Measurements from ENCODE around the gene MMP7. TPM values are rescaled to one million over a fixed set of nuclear protein-coding genes. Genes with fewer than 3 reads are reported as not detected.

MMP7 gene
- total RNA-seq, 4 donors from 2014 or later: 1.1 TPM; not detected in 3

GRCh38 chr11:102561636-102562035, 31.1 kb upstream of the MMP7 start:
- no peak for DNase-seq
- H3K27me3 ChIP-seq: no peaks in the 10 kb centered on the region
- peaks cover 0 to 18% (median 4%) of the 10 kb centered on the region in 4 donors for H3K4me1 ChIP-seq
- H3K36me3 ChIP-seq: no peaks in the 10 kb centered on the region
- H3K9me3 ChIP-seq: no peaks in the 10 kb centered on the region
- TF ChIP-seq POLR2A (IDR thresholded peaks at IDR 0.05) (no peak), CTCF (IDR thresholded peaks at IDR 0.05) (no peak)
- peak overlapping the region in 3 of 4 donors; percentile 11 to 59 (median 56) for H3K27ac ChIP-seq
- no peak overlapping the region for H3K4me3 ChIP-seq

- H3K27me3 ChIP-seq: no peaks in the 10 kb centered on the region
- peaks cover 0 to 18% (median 4%) of the 10 kb centered on the region in 4 donors for H3K4me1 ChIP-seq
- TF ChIP-seq POLR2A (IDR thresholded peaks at IDR 0.05) (no peak), CTCF (IDR thresholded peaks at IDR 0.05) (no peak)
- no peaks in the 10 kb centered on the region for H3K9me3 ChIP-seq
- DNase-seq: peak in 1 of 3 donors; percentile 30
- H3K4me3 ChIP-seq: peak overlapping the region in 2 of 4 donors; percentile 16 to 26
- H3K36me3 ChIP-seq: no peaks in the 10 kb centered on the region
- H3K27ac ChIP-seq: peak overlapping the region in 3 of 4 donors; percentile 35 to 59 (median 56)
Observed at GRCh38 chr11:102560555-102561011, 30.0 kb upstream of the MMP7 start.

GRCh38 chr11:102559839-102560238, 29.3 kb upstream of the MMP7 start:
- Histone ChIP-seq H3K27me3 (no peaks in the 10 kb centered on the region), H3K27ac (peak overlapping the region in 3 of 4 donors; percentile 35 to 59 (median 56)), H3K4me1 (peaks cover 0 to 18% (median 4%) of the 10 kb centered on the region in 4 donors), H3K9me3 (no peaks in the 10 kb centered on the region), H3K4me3 (no peak overlapping the region), H3K36me3 (no peaks in the 10 kb centered on the region)
- no peak for DNase-seq
- TF ChIP-seq CTCF (IDR thresholded peaks at IDR 0.05): no peak
- TF ChIP-seq POLR2A (IDR thresholded peaks at IDR 0.05): no peak

- peaks cover 0 to 9% (median 4%) of the 10 kb centered on the region in 4 donors for H3K4me1 ChIP-seq
- TF ChIP-seq POLR2A (IDR thresholded peaks at IDR 0.05): no peak
- TF ChIP-seq CTCF (IDR thresholded peaks at IDR 0.05): no peak
- no peaks in the 10 kb centered on the region for H3K9me3 ChIP-seq
- no peaks in the 10 kb centered on the region for H3K27me3 ChIP-seq
- no peak overlapping the region for H3K4me3 ChIP-seq
- no peak for DNase-seq
- H3K36me3 ChIP-seq: no peaks in the 10 kb centered on the region
- no peak overlapping the region for H3K27ac ChIP-seq
Observed at GRCh38 chr11:102555091-102555490, 24.5 kb upstream of the MMP7 start.

GRCh38 chr11:102553835-102554282, 23.3 kb upstream of the MMP7 start:
- TF ChIP-seq CTCF (IDR thresholded peaks at IDR 0.05) (no peak), POLR2A (IDR thresholded peaks at IDR 0.05) (no peak)

More at GRCh38 chr11:102553835-102554282, 23.3 kb upstream of the MMP7 start:
- Histone ChIP-seq H3K27ac (no peak overlapping the region), H3K36me3 (no peaks in the 10 kb centered on the region), H3K4me3 (no peak overlapping the region), H3K27me3 (no peaks in the 10 kb centered on the region), H3K4me1 (no peaks in the 10 kb centered on the region), H3K9me3 (no peaks in the 10 kb centered on the region)
- DNase-seq: no peak

Measured in Peyer's patch (tissue), 4 donors.